ENCODE results near the gene STK38.
"Not testable (repeated sequence)": the region's sequence is repeated elsewhere in the genome, so short reads cannot be mapped to it uniquely, and the experiment has no call there.

Gene STK38

DNA sequence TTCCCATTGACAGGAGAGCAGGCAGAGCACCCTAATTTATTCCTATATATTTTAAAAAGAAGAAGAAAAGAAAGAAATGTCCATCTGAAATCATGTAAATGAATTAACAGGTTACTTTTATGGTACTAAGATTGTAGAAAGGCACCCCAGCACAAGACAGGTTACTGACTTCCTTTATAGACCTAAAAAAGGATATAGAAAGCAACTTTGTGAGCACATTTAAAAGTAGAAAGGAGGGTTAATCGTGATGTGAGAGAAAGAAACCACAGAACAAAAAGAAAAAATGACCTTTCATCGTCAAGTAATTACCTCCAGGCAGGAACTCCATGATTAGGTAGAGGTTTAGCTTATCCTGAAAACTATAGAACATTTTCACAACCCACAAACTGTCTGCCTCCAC, 29.9 kb downstream of the STK38 start:
- DNase-seq: no peak

DNA sequence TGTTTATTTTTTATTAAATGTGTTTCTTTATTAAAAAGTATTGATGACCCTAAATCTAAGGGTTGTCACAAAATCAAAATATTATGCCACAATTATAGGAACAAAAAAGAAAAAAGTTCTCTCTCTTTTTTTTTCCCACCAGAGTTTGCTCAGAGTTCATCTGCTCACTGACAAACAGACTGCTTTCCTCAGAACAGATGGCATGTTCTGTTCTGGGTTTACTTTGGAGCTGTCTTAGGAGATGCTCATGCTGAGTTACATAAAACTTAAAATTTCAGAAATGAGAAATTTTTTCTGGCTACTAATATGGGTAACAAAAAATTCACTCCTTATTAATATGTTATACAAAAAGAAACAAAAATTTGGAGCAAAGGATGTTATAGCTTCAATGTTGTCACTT, 30.3 kb downstream of the STK38 start:
- no peak for DNase-seq

DNA sequence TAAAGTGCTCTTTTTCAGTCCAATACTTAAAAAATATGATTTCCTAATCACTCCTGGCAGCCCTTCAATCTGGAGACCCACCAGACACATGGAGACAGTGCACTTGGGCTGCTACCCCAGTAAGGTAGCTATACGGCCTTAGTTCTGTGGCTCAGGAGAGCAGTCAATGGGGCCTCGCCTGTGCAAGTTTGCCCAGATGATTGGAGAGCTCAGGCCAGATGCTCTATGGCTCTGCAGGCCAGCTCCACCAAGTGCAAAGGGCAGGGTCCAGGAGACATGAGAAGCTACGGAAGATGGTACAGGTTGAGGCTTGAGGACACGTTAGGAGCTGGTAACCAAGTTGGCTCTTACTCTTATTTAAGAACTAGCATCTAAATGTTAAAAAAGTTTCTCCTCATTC, 30.7 kb downstream of the STK38 start:
- no peak for DNase-seq

DNA sequence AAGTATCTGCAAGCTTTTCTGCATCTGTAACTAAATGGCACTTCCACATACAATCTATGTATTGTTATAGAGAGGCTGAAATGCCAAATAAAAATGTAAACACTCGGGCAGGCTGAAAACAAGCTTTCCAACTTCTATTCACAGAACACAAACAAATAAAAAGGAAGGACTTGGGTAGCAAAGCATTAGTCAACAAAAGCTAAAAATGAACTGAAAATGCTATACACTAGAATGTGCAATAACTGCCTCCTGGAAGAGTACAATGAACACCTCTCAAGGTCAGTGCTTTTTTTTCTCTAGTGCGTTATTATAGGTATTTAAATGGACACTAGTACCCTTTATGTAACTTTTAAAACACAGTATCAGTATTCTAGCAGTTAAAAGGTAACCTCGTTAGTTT, 31.4 kb downstream of the STK38 start:
- no peak for DNase-seq

DNA sequence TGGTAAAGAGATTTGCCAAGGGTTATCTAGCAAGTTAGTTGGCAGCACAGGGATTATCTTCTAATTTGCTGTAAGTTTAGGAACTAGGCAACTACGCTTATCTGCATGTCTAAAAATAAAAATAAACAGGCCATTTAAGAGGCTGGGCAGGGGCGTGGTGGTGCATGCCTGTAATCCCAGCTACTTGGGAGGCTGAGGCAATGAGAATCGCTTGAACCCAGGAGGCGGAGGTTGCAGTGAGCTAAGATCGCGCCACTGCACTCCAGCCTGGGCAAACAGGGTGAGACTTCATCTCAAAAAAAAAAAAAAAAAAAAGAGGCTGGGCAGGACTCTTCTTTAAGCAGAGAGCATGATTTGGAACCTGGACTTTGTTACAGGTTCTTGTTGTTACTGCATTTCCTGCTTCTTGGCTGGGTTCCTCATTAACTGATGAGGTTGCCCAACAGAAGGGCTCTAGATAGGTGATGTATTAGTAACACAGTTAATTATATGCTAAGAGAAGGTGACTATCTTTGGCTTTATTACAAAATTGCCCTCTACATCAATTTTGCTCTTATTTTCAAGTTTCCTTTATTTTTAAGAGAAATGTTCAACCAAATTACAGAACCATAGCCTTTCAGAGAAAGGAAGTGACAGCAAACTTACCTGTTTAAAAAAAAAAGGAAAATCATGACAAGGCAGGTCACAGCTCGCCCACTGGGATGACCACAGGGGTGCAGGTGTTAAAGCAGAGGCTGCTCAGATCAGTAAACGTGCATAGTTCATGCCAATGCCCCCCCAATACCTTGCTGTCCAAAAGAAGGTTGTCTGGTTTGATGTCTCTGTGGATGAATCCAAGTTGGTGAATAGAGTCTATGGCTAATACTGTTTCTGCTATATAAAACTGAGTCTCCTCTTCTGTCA, 32.5 kb downstream of the STK38 start:
- no peak for DNase-seq

DNA sequence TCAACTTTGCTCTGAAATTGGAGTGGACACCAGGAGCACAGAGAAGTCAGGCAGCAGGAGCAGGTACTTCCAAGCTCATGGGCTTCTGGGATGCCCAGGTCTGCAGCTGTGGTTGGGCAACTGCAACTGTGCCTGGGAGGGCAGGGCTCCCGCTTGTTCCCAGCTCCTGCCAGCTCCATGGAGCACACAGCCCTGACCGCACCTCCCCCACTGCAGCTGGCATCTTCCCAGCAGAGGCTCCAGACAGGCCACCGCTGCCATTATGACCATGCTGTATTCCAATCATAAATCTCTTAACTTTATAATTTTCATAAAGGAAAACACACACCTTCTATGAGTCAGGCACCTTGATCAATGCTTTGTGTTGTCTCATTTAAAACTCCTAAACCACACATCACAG, 36.9 kb downstream of the STK38 start:
- no peak for DNase-seq

DNA sequence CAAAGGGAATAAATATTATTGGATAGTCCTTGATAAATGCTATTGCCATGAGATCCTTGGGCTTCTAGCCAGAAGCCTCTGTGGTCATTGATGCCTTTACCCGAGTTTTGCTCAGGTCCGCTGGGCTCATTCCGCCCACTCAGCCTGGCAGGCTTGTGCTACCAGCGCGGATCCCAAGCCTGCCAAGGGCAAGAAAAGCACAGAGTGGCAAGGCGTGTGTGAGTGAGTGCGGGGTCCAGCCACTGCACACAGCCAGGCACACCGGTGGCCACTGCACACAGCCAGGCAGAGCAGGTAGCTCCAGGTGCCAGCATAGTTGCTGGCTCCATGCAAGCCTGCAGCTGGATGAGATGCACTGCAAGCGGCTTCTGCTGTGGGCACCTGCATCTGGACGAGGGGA, 38.7 kb downstream of the STK38 start:
- DNase-seq: no peak

DNA sequence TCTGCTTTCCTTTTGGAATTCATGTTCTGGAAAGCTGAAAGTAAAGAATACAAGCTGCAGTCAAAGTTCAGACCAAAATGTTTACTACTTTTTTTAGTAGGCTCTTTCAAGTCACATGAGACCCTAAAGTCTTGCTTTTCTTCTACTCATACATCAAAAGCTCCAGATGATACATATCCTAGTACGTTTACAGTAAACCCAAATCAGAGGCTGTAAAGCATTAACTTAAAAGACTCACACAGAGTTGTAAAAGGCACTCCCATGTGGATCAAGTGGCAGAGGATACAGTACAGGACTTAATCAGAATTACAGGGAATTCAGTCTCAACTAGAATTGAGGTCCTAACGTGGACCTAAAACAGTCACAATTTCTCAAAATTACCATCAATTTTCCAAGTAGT, 40.7 kb downstream of the STK38 start:
- no peak for DNase-seq

DNA sequence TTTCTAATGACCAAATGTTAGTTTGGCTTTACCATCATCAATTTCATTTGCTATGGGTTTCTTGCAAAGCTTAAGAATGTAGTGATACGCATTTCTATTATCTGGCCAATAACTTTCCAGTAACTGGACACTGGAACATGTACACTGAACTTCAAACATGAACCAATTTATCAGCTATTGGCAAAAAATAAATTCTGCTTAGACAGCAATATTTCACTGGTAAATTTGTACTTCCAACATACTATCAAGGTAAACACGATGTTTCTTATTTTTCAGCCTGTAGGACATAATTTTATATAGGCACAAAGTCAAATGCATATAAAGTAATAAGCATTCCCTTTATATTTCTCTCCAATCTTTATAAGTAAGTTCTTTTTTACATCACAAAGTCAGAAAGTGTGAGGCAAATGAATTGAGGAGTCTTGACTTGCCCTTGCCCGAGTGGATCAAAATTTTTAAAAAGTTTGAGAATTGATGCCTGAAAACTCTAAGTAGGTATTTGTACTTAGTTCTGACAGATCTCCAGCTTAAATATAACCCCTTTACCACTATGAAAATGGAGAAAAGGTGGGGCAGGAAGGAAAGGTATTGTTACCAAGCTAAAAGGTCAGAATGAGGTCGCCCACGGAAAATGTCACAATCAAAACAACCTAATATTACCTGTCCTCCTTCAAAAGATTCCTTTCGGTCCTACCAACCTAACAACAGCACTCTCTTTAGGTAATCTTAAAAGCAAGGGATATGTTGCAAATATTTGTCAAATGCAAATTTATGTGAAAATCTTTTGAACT, 41.3 kb downstream of the STK38 start:
- no peak for DNase-seq

DNA sequence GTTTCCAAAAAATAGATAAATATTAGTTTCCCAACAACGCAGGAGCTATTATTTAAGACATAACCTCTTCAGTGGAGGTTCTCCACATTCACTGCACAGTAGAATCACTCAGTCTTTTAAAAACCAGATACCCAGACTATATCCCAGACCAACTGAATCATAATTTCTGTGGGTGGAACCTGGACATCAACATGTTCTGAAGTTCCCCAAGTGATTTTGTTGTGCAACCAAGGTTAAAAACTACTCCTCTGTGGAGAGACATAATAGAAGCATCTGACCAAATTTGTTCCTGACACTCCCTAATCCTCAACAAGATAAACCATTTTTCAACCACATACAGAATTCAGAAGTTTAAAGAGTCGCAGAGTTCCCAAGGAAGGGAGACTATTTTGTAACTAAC, 42.3 kb downstream of the STK38 start:
- DNase-seq: no peak

DNA sequence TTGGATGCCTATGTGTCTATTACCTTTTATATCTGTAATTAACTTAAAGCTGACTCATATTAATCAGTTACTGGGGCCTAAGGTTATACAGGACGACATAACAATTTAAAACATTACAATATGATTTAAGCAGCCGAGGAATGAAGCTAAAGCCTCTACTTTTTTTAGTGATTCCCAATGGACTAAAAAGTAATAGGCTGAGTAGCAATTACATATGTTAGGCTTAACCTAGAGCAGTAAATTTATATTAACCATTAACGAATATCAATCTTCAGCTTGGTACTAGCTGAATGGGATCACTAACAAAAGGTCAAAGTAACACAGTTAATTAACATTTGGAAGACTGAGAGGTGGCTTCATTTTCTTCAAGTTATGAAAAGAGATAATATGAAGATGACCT, 43.1 kb downstream of the STK38 start:
- DNase-seq: no peak

DNA sequence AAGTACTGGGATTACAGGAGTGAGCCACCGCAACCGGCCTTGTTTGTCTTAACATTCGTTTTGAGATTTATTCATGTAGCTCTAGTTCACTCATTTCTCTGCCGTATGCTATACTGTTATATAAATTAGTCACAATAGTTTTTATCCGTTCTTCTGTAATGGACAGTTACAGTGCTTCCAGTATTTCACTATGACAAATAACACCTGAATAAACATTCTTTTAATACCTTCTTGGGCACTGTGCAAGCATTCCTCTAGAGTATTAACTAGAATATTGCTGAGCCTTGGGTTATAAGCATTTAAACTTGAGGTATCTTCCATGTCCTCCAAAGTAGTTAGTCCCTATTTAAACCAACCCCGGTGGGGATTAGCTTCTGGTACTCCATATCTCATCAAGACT, 45.6 kb downstream of the STK38 start:
- DNase-seq: no peak

DNA sequence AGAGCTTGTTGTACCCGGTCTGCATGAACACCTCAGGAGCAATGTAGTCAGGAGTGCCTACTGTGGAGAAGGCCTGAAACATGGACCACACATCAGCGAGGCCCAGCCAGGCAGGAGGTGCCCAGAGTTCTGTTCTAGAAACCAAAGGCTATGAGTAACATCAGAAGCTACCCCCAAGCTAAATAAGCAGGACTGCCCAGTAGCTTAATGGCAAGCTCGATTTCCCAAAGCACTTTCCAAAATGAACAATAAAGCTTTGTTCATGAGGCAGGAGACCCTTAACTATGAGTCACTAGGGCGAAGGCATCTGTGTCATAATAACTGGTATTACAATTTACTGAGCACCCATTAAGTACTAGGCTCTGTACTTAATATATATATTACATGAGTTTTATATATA, 47.4 kb downstream of the STK38 start:
- DNase-seq: no peak

DNA sequence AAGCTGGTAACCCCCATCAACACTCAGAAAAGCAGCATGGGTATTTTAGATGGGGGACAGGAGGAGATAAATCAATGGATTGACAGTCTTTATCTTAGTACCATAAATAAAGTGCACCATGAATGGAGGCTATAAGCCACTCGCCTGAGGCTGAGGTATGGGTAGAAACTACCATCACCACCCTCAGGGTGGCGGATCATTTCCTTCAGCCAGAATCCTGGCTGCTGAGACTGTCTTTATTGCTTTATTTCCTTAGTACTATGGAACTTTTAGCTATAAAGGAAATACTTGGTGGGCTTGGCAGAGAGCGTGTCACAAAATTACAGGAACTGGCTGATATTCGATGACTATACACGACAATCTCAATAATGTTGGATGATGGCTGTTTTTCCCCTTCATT, 52.2 kb downstream of the STK38 start:
- DNase-seq: no peak

DNA sequence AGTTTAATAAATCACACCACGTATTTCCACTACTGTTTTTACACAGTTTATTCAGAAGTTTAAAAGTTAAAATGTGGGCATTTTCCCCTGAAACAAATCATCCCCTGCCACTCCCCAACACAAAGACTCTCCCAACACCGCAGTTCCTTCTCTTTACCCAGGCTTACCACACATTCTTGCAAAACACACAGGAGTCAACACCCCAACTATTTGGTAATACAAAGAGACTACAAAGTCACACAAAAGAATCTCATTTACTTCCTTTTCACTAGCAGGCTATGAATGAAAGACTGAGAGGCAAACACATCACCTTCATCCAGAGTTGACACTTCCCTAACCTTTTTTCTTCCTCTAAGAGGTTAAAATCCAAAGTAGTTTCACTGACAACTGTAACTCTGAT, 53.4 kb downstream of the STK38 start:
- no peak for DNase-seq

DNA sequence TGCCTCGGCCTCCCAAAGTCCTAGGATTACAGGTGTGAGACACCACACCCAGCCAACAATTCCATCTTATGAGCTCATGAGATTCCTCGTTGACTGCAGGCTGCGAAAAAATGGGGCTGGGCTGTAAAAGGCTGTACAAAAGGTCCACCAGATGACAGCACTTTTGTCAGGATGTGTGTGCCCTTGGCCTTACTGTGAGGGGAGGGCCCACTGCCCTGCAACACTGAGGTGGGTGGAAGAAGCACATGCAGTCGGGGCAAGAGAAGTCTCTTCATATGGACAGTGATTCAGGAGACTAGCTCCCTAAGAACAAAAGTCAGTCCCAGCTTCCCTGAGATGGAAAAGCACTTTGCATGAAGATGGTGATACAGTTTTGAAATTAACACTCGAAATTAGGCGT, 54.0 kb downstream of the STK38 start:
- DNase-seq: no peak

DNA sequence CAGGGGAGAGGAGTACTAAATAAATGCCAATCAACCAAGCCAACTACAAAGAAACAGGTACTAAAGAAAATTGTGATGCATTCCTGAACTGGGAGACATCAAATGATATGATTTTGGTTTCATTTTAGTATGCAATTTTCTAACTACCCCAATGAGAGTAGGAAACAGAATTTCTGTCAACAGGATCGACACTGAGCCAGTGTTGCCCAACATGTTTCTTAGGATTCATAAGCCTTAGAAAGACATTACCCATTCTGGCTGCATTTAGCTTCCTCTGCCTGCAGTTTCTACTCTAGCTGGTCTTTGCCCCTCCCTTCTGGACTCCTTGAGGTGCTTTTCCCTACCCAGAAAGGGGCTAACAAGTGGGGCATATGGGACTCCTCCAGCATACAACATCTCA, 54.7 kb downstream of the STK38 start:
- no peak for DNase-seq

DNA sequence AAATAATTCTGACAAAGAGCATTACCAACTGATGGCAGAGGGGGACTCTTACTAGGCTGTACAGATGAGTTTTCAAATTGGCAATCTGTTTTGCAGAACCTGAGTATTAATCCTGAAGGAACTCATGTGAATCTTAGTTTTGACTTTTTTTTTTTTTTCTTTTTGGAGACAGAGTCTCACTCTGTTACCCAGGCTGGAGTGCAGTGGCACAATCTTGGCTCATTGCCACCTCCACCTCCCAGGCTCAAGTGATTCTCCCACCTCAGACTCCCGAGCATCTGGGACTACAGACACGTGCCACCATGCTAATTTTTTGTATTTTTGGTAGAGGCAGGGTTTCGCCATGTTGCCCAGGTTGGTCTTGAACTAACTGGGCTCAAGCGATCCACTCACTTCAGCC, 55.2 kb downstream of the STK38 start:
- no peak for DNase-seq

DNA sequence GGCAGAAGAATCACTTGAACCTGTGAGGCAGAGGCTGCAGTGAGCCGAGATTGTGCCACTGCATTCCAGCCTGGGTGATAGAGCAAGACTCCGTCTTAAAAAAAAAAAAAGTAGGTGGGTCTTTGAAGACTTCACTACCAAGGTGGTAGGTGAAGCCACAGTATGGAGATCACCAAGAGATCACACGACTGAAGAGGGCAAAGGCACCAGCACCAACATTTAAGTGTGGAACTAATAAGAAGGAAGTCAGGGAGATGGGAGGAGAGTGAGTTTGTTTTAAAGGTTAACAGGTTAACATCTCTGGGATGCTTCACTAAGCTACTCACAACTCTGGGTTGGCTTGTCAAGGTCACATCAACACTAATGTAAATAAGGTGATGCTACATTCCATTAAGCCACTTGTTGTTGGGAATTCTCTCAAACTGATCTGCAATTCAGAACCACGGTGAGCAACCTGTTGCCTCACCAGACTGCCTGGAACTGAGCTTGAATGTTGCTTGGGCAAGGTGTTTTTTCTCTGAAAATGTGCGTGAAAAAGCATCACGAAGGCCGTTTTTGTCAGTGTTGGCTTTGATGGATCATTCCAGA, 55.8 kb downstream of the STK38 start:
- no peak for DNase-seq

DNA sequence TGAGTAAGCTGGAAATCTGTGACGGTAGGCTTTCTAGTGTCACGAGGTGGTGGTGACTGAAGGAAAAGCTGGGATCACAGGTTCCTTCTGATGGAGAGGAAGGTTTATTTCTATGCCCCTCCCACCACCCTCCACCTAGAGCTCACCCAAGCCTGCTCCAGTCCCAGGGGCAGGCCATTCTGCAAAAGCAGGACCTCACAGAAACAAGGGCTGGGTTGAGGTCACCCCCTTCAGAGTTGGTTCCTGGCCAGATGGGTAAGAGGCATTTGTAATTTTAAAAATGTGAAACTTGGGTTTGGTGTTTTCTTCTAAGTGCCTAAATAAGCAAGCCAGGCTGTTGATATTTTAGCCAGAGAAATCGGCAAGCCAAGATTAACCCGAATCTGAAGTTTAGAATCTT, 57.9 kb downstream of the STK38 start:
- no peak for DNase-seq

DNA sequence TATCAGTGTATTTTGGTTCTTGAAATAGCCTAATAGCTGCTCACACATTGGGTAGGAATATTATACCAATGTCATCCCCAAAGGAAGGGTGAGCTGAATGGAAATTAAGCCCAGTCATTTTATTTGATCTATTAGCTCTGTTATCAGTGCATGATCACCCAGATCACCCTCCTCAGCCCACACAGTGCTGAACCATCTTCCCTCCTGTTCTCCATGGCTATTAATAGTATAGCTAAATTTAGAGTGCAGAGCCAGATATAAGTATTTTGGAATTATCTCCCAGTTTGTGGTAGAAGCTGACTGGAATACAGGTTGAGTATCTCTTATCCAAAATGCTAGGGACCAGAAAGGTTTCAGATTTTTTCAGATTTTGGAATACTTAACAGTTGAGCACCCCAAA, 59.1 kb downstream of the STK38 start:
- no peak for DNase-seq

DNA sequence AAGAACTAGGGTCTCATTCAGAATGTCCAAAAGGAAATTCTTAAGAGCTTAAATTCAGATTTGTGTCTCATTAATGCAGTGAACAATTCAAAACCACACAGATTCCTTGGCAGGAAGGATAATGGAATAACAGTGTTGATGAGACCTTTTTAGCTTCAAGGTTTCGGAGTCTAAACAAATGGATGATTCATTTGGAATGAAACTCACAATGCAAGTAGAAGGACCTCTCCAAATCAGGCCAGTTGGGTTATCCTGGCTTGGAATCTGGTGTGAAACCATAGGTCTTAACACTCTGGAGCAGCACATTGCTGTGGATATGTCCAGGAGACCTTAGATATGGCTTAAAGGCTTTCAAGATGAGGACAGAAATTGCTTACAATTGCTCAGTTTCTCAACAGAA, 59.6 kb downstream of the STK38 start:
- DNase-seq: no peak

DNA sequence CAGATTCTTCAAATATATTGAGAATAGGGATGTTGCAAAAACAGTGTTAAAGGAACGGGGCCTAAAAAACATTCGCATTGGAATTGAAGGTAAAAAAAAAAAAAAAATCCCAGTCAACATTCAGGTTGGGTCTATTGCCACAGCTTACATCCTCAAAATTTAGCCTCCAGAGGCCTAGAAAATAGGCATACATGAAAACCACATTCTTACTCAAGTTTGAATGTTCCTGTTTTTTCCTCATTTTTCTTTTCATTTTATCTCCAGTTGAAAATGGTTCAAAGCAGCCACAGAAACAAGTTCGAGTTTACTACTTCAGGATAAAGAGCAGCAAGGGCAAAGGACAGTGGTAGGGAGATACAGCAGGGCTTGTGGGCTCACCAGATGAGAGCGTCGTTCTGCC, 62.5 kb downstream of the STK38 start:
- no peak for DNase-seq

DNA sequence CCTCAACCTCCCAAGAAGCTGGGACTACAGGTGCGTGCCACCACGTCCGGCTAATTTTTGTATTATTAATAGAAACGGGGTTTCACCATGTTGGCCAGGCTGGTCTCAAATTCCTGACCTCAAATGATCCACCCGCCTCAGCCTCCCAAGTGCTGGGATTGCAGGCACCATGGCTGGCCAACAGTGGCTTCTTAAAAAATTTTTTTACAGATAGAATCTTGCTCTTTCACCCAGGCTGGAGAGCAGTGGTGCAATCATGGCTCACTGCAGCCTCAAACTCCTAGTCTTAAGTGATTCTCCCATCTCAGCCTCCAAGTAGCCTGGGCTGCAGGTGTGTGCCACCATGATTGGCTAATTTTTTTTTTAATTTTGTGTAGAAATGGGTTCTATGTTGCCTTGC, 64.0 kb downstream of the STK38 start:
- DNase-seq: not testable (repeated sequence)
